ENCODE results near the gene PRR23A. TPM values are rescaled to one million over a fixed set of nuclear protein-coding genes. Genes with fewer than 3 reads are reported as not detected.

PRR23A gene
- polyA plus RNA-seq, 1 donor from 2014 or later, result not detected

Other genes starting within 250 kb of the PRR23A start
- gene PIK3CB, start 171.3 kb downstream of the PRR23A start, polyA plus RNA-seq, result 9.2 TPM
- not detected for gene FOXL2, start 59.1 kb downstream of the PRR23A start, polyA plus RNA-seq
- gene FOXL2NB, start 59.1 kb downstream of the PRR23A start, polyA plus RNA-seq, result not detected
- gene PRR23B, start 14.7 kb upstream of the PRR23A start, polyA plus RNA-seq, result not detected
- not detected for gene PRR23C, start 38.6 kb upstream of the PRR23A start, polyA plus RNA-seq